PFSK-1 (cell line): Measurements from ENCODE around the gene IL20RA.

ENCODE experiments used
- FOXP2 ChIP-seq: optimal IDR thresholded peaks from 2 replicates; pipeline ENCODE3; 2011; ENCODE audit warnings: borderline replicate concordance, control low read depth, inconsistent platforms; ENCODE audit not compliant: insufficient read depth; ENCODE audit errors: extremely low read length, extremely low read depth
- POLR2AphosphoS5 ChIP-seq: IDR thresholded peaks from 2 replicates; pipeline ENCODE4 v1.6.1; 2012; ENCODE audit warnings: low read depth, mild to moderate bottlenecking, control low read depth, low read length, moderate library complexity
- SIN3A ChIP-seq: IDR thresholded peaks from 2 replicates; pipeline ENCODE4 v1.6.1; 2012; ENCODE audit warnings: mild to moderate bottlenecking, low read length, moderate library complexity, borderline replicate concordance; ENCODE audit not compliant: insufficient read depth
- TAF1 ChIP-seq: IDR thresholded peaks from 2 replicates; pipeline ENCODE4 v1.6.1; 2012; ENCODE audit warnings: low read length, control low read depth, borderline replicate concordance; ENCODE audit not compliant: insufficient read depth
- TF ChIP-seq, protein P1 (sequence below), 2 experiments: IDR thresholded peaks; 2 replicates each; pipeline versions ENCODE4 v1.6.1 to v1.8.0; 2011 to 2012; ENCODE audit warnings: low read depth in 2 of 2, low read length in 2 of 2, control low read depth in 1 of 2, inconsistent platforms in 1 of 2, mild to moderate bottlenecking in 1 of 2, moderate library complexity in 1 of 2; ENCODE audit not compliant: insufficient read depth in 1 of 2

Gene IL20RA

GRCh38 chr6:137058037-137058436 is 13.3 kb upstream of the IL20RA start:
- no peak for TF ChIP-seq SIN3A
- no peak for TF ChIP-seq POLR2AphosphoS5
- TF ChIP-seq TAF1: no peak
- TF ChIP-seq, protein P1, sequence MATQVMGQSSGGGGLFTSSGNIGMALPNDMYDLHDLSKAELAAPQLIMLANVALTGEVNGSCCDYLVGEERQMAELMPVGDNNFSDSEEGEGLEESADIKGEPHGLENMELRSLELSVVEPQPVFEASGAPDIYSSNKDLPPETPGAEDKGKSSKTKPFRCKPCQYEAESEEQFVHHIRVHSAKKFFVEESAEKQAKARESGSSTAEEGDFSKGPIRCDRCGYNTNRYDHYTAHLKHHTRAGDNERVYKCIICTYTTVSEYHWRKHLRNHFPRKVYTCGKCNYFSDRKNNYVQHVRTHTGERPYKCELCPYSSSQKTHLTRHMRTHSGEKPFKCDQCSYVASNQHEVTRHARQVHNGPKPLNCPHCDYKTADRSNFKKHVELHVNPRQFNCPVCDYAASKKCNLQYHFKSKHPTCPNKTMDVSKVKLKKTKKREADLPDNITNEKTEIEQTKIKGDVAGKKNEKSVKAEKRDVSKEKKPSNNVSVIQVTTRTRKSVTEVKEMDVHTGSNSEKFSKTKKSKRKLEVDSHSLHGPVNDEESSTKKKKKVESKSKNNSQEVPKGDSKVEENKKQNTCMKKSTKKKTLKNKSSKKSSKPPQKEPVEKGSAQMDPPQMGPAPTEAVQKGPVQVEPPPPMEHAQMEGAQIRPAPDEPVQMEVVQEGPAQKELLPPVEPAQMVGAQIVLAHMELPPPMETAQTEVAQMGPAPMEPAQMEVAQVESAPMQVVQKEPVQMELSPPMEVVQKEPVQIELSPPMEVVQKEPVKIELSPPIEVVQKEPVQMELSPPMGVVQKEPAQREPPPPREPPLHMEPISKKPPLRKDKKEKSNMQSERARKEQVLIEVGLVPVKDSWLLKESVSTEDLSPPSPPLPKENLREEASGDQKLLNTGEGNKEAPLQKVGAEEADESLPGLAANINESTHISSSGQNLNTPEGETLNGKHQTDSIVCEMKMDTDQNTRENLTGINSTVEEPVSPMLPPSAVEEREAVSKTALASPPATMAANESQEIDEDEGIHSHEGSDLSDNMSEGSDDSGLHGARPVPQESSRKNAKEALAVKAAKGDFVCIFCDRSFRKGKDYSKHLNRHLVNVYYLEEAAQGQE (IDR thresholded peaks at IDR 0.05; ENCODE audit: insufficient read depth in 1 of 2, low read depth in 2 of 2, low read length in 2 of 2): no peak
- no peak for TF ChIP-seq FOXP2

GRCh38 chr6:137056121-137056880 is 11.5 kb upstream of the IL20RA start:
- TF ChIP-seq SIN3A: no peak
- no peak for TF ChIP-seq TAF1
- TF ChIP-seq FOXP2: no peak
- TF ChIP-seq, protein P1 (IDR thresholded peaks at IDR 0.05; ENCODE audit: insufficient read depth in 1 of 2, low read depth in 2 of 2, low read length in 2 of 2): no peak
- TF ChIP-seq POLR2AphosphoS5: no peak

- TF ChIP-seq POLR2AphosphoS5 (no peak), TAF1 (no peak), SIN3A (no peak), FOXP2 (no peak)
- TF ChIP-seq, protein P1 (IDR thresholded peaks at IDR 0.05; ENCODE audit: insufficient read depth in 1 of 2, low read depth in 2 of 2, low read length in 2 of 2): no peak
These were observed 7.2 kb upstream of the IL20RA start for GRCh38 chr6:137051790-137052472.

DNA sequence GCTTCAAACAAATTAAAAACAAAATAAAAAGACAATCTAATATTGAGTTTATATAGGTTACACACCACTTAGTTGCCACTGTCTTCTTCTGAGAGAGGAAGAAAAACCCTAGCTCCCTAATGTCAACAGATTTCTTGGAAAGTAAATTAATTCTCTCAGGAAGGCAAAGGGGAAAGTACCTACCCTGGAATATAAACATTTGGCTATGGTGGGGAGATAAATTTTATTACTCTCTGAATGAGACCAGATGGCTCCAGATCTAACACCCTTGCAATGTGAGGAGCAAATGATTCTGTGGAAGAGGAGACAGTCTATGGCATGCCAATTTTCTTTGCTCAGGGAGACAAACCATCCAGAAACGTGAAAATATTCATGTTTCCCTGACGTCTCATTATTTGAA is 4.3 kb upstream of the IL20RA start:
- TF ChIP-seq, protein P1 (IDR thresholded peaks at IDR 0.05; ENCODE audit: insufficient read depth in 1 of 2, low read depth in 2 of 2, low read length in 2 of 2): no peak
- TF ChIP-seq SIN3A (no peak), FOXP2 (no peak), POLR2AphosphoS5 (no peak), TAF1 (no peak)
